ENCODE data around the gene DYRK4.

Gene DYRK4

DNA sequence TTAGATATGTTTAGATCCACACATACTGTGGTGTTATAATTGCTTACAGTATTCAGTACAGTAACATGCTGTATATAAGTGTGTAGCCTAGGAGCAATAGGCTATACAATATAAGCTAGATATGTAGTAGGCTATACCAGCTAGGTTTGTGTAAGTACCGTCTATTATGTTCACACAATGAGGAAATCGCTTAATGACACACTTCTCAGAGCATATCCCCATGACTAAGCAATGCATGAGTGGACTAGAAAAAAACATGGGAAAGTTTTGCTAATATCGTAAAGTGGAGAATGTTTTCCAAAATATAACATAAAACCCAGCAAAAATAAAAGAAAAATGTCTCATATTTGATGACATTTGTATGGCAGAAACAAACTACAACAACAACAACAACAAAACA is 59.5 kb downstream of the DYRK4 start:
- no peak for TF ChIP-seq POLR2A (IDR thresholded peaks at IDR 0.05; ENCODE audit: low read depth, low read length)
- FAIRE-seq (no peak), DNase-seq (ENCODE audit: insufficient read length, low spot score) (no peak)

GRCh38 chr12:4626543-4626942 is 64.5 kb downstream of the DYRK4 start:
- no peak for TF ChIP-seq POLR2A (IDR thresholded peaks at IDR 0.05; ENCODE audit: low read depth, low read length)
- no peak for DNase-seq (ENCODE audit: insufficient read length, low spot score)
- no peak for FAIRE-seq

DNA sequence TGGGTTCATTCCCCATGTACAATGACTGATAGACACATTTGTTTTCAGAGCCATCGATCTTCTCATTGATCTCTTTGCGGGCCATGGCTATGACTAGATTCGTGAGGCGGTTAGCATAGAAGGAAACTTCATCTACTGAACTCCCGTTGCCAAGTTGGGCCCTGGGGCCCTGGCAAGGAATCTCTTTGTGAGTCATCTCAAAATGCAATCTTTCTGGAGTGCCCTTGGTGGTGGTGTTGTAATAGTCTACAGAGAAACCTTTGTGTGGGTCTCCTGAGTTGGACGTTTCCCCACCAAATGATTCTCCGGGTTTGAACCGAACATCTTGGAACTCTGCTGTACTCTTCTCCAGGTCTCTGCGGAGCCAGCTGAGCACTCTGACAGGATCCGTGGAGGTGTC is 66.4 kb downstream of the DYRK4 start:
- DNase-seq (ENCODE audit: insufficient read length, low spot score) (no peak), FAIRE-seq (no peak)
- TF ChIP-seq POLR2A (IDR thresholded peaks at IDR 0.05; ENCODE audit: low read depth, low read length), result no peak

DNA sequence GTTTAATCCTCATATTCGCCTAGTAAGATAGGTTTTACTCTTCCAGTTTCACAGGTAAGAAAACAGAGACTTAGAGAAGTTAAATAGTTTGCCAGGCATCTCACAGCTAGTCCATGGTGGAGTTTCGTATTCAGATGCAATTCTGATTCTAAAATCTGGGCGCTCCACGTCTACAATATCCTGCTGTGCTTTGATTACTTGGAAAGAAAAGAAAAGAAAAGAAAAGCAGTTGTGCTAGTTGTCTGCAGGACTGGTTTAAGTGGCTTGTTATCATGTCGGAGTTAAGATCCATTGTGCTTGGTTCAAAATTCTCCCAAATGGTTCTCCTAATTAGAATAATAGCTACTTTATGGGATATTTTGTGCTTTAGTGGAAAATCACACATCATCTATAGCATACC is 68.3 kb downstream of the DYRK4 start:
- FAIRE-seq, result no peak
- no peak for TF ChIP-seq POLR2A (IDR thresholded peaks at IDR 0.05; ENCODE audit: low read depth, low read length)

GRCh38 chr12:4643747-4644146 is 81.7 kb downstream of the DYRK4 start:
- DNase-seq (ENCODE audit: insufficient read length, low spot score) (no peak), FAIRE-seq (no peak)
- no peak for TF ChIP-seq POLR2A (IDR thresholded peaks at IDR 0.05; ENCODE audit: low read depth, low read length)

More for the DNA sequence above, 68.3 kb downstream of the DYRK4 start:
- DNase-seq (ENCODE audit: insufficient read length, low spot score), result no peak

- no peak for FAIRE-seq
- TF ChIP-seq POLR2A (IDR thresholded peaks at IDR 0.05; ENCODE audit: low read depth, low read length), result no peak
- DNase-seq (ENCODE audit: insufficient read length, low spot score), result no peak
Measured at GRCh38 chr12:4645023-4645422, 83.0 kb downstream of the DYRK4 start.

- FAIRE-seq (no peak), DNase-seq (ENCODE audit: insufficient read length, low spot score) (no peak)
Measured at GRCh38 chr12:4648104-4648500, 86.1 kb downstream of the DYRK4 start.

GRCh38 chr12:4648501-4649357 is 86.7 kb downstream of the DYRK4 start, which contains the start of the genes AKAP3 and NDUFA9:
AKAP3 (minus strand) TSS chr12:4649051; CDS start chr12:4638196, 10,855 bp downstream.
NDUFA9 (plus strand) TSS chr12:4649114; CDS start chr12:4649127, 13 bp downstream.
- DNase-seq (ENCODE audit: insufficient read length, low spot score) (peak; percentile 63), FAIRE-seq (peak; percentile 94)
- TF ChIP-seq POLR2A (IDR thresholded peaks at IDR 0.05; ENCODE audit: low read depth, low read length), result peak; percentile 68

More at GRCh38 chr12:4648104-4648500, 86.1 kb downstream of the DYRK4 start:
- TF ChIP-seq POLR2A (IDR thresholded peaks at IDR 0.05; ENCODE audit: low read depth, low read length), result no peak

DNA sequence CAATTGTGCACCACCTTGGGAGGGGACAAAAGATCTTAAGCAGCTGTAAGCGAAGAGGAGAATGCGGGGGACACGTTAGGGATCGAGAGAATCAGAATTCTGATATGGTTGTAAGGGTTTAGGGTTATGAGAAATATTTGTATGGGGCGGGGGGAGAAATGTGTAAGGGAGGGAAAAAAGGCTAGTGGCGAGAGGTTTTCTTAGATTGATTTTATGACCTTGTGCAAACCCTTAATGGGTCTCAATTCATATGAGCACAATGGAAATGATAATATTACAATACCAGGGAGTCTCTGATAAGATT is 87.3 kb downstream of the DYRK4 start:
- no peak for FAIRE-seq

DNA sequence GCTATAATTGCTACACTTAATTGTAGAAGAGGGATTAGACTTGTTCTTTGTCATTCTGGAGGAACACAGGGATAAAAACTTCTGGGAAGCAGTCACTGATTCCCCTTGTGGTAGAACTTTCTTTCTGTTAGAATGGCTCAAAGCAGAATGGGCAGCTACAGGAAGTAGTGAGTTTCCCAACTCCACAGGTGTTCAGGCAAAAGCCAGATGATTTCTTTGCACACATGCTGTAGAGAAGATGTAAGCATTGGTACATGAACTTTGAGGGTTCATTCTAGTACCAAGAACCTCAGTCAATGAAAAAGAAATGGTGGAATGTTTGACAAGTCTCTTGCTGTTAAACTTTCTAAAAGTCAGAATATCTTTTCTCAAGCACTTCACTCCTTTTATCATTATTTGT is 91.2 kb downstream of the DYRK4 start:
- DNase-seq (ENCODE audit: insufficient read length, low spot score) (no peak), FAIRE-seq (no peak)
- no peak for TF ChIP-seq POLR2A (IDR thresholded peaks at IDR 0.05; ENCODE audit: low read depth, low read length)

More for the DNA sequence above, 87.3 kb downstream of the DYRK4 start:
- no peak for DNase-seq (ENCODE audit: insufficient read length, low spot score)
- no peak for TF ChIP-seq POLR2A (IDR thresholded peaks at IDR 0.05; ENCODE audit: low read depth, low read length)

GRCh38 chr12:4653691-4654090 is 91.7 kb downstream of the DYRK4 start:
- FAIRE-seq (no peak), DNase-seq (ENCODE audit: insufficient read length, low spot score) (no peak)
- no peak for TF ChIP-seq POLR2A (IDR thresholded peaks at IDR 0.05; ENCODE audit: low read depth, low read length)
